ENCODE results near the gene PRPF8. TPM values are rescaled to one million over a fixed set of nuclear protein-coding genes. Genes with fewer than 3 reads are reported as not detected.

Gene PRPF8
- total and polyA plus RNA-seq, 2 donors (not counting 1 experiment from before 2014, with no cell fraction given): 177 to 423 TPM

- Histone ChIP-seq H4K20me1 (ENCODE audit: control insufficient read depth, insufficient read depth, low read length, poor library complexity, severe bottlenecking) (no peaks in the 10 kb centered on the region), H3K9ac (ENCODE audit: low read length) (no peak overlapping the region), H3K4me2 (replicated peaks; ENCODE audit: low read depth, low read length, poor library complexity, severe bottlenecking) (peak overlapping the region; percentile 100), H3K4me3 (ENCODE audit: control extremely low read depth in 1 of 5, extremely low read depth in 1 of 5, insufficient read depth in 1 of 5, low read depth in 2 of 5, low read length in 4 of 5) (no peak overlapping the region), H2AFZ (ENCODE audit: insufficient read depth, low read depth, low read length, poor library complexity, severe bottlenecking) (no peak overlapping the region), H3K27me3 (replicated peaks in 1 of 4; ENCODE audit: control extremely low read depth in 1 of 4, control insufficient read depth in 3 of 4, insufficient read depth in 4 of 4, low read length in 3 of 4) (no peaks in the 10 kb centered on the region), H3K4me1 (ENCODE audit: control insufficient read depth in 2 of 2, insufficient read depth in 2 of 2, low read length in 2 of 2) (peaks cover 39 to 45% of the 10 kb centered on the region in 2 donors), H3K36me3 (replicated peaks in 1 of 2; ENCODE audit: control extremely low read depth in 1 of 2, control insufficient read depth in 1 of 2, extremely low read depth in 1 of 2, insufficient read depth in 2 of 2, low read length in 1 of 2) (peaks cover 0 to 6% of the 10 kb centered on the region in 2 experiments), H3K9me3 (ENCODE audit: control extremely low read depth in 1 of 3, control insufficient read depth in 2 of 3, insufficient read depth in 1 of 3, low read length in 2 of 3) (peaks cover 0 to 7% (median 0%) of the 10 kb centered on the region in 3 donors), H3K27ac (ENCODE audit: low read length in 2 of 2) (no peak overlapping the region), H3K79me2 (ENCODE audit: control insufficient read depth, insufficient read depth, low read length) (peaks cover 24% of the 10 kb centered on the region)
- peaks cover 38% of the 10 kb centered on the region for H3K4me1 Mint-ChIP-seq
- H3K4me3 Mint-ChIP-seq: peak overlapping the region; percentile 93
- intact Hi-C loops (cut with micrococcal nuclease): loop anchor here (1.0 kb wide), 4 partner anchors 19 to 265 kb away; partner anchors contain the start of gene RILP
- peak overlapping the region; percentile 87 for H3K27ac Mint-ChIP-seq
- ChIA-PET CTCF (interaction anchor here (0.6 to 10.4 kb wide), 24 partner anchors 10 to 572 kb away, joined by 3 to 326 read pairs (median 6); partner anchors contain the start of genes INPP5K, PITPNA, RILP and SCARF1), POLR2A (interaction anchor here (0.6 to 7.3 kb wide), 16 partner anchors 9 to 265 kb away, joined by 3 to 127 read pairs (median 6); partner anchors contain the start of genes INPP5K, PITPNA, RILP and SCARF1)
- ATAC-seq (ENCODE audit: low read depth) (no peak), DNase-seq (no peak)
- H3K9me3 Mint-ChIP-seq (ENCODE audit: insufficient read depth): no peaks in the 10 kb centered on the region
- H3K27me3 Mint-ChIP-seq: no peaks in the 10 kb centered on the region
- TF ChIP-seq CTCF (IDR thresholded peaks at IDR 0.05): no peak
- no peak for TF ChIP-seq EZH2 (IDR thresholded peaks at IDR 0.05; ENCODE audit: borderline replicate concordance, insufficient read depth, low read depth, low read length, poor library complexity, severe bottlenecking)
- 52% methylated on average over 3 of the region's 4 CpGs for WGBS (ENCODE audit: insufficient coverage)
Measured at GRCh38 chr17:1630662-1631061, 54.0 kb downstream of the PRPF8 start.

All from B cell (primary cell).